Thoracic aorta (tissue), 2 donors: ENCODE results near the gene CNPY4. TPM values are rescaled to one million over a fixed set of nuclear protein-coding genes. Genes with fewer than 3 reads are reported as not detected.

ENCODE experiments used
- ATAC-seq: fragments of 150-250 bp; one replicate; pipeline ENCODE4 v1.8.0; 2017; ENCODE audit warnings: low read depth; ENCODE audit not compliant: insufficient number of reproducible peaks, low FRiP score
- DNase-seq: peaks from one replicate; pipeline ENCODE4 v3.0.0-alpha.2; 2020; ENCODE audit warnings: low spot score
- H3K27ac ChIP-seq, 2 donors: fragments of 200-600 bp; sonication (generic); 1 replicate in 1 of 2; 2 replicates in 1 of 2; pipeline ENCODE4 v1.5.1; 2016; ENCODE audit warnings: mild to moderate bottlenecking in 2 of 2, moderate library complexity in 2 of 2
- H3K27me3 ChIP-seq: fragments of 200-600 bp; sonication (generic); replicated peaks from 2 replicates; pipeline ENCODE4 v1.6.0; 2016; ENCODE audit warnings: mild to moderate bottlenecking; ENCODE audit not compliant: insufficient read depth
- H3K36me3 ChIP-seq: fragments of 200-600 bp; sonication (generic); one replicate; pipeline ENCODE4 v1.5.1; 2016
- H3K4me1 ChIP-seq, 2 donors: fragments of 200-600 bp; sonication (generic); 1 replicate in 1 of 2; 2 replicates in 1 of 2; pipeline versions ENCODE4 v1.5.1 to v1.6.0; 2016; ENCODE audit warnings: low read depth in 2 of 2, mild to moderate bottlenecking in 1 of 2; ENCODE audit not compliant: control insufficient read depth in 1 of 2
- H3K4me3 ChIP-seq: fragments of 200-600 bp; sonication (generic); 2 replicates; pipeline ENCODE4 v1.5.1; 2016; ENCODE audit warnings: mild to moderate bottlenecking
- H3K9me3 ChIP-seq: fragments of 200-600 bp; sonication (generic); 2 replicates; pipeline ENCODE4 v1.5.1; 2016
- CTCF ChIP-seq: fragments of 200-600 bp; sonication (generic); IDR thresholded peaks from one replicate; pipeline ENCODE4 v1.5.1; 2019; ENCODE audit warnings: antibody characterized with exemption
- total RNA-seq, 2 donors: library from RNA; depleted of rRNA; stranded (reverse); fragments of >200 nt; gene quantifications; one replicate each; pipeline versions ENCODE4 v1.1.0 to v1.2.3, GENCODE V29; 2016

CNPY4 gene
- total RNA-seq, 2 donors from 2014 or later: 12.6 to 13.7 TPM

DNA sequence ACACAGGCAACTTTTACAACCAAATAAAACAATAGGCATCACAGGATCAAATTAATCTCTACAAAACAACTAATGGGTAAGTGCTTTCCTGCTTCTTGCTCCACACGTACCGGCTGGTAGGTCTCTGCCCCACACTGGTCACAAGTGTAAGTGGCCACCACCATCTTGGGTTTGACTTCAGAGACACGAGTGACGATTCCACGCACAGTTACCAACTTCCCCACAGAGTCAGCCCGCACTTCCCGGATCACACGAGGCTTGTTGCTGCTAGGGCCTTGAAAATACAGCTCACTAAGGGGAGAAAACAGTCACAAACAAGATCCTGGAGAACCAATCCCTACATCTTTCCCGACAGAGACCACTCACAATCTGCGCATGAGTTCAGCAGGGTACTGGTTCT is 20.5 kb upstream of the CNPY4 start:
- Histone ChIP-seq H3K9me3 (no peaks in the 10 kb centered on the region), H3K4me1 (peaks cover 12 to 20% of the 10 kb centered on the region in 2 donors), H3K27me3 (no peaks in the 10 kb centered on the region), H3K36me3 (peaks cover 51% of the 10 kb centered on the region), H3K27ac (no peak overlapping the region), H3K4me3 (no peak overlapping the region)
- no peak for TF ChIP-seq CTCF
- DNase-seq (no peak), ATAC-seq (no peak)

GRCh38 chr7:100099452-100099851 is 20.0 kb upstream of the CNPY4 start:
- H3K9me3 ChIP-seq: no peaks in the 10 kb centered on the region
- ATAC-seq (no peak), DNase-seq (no peak)
- no peaks in the 10 kb centered on the region for H3K27me3 ChIP-seq
- no peak for TF ChIP-seq CTCF
- peaks cover 12 to 20% of the 10 kb centered on the region in 2 donors for H3K4me1 ChIP-seq
- H3K4me3 ChIP-seq: peak overlapping the region; percentile 97
- peak overlapping the region in 1 of 2 donors; percentile 81 for H3K27ac ChIP-seq
- peaks cover 49% of the 10 kb centered on the region for H3K36me3 ChIP-seq

GRCh38 chr7:100100420-100101015 is 18.9 kb upstream of the CNPY4 start:
- no peak for TF ChIP-seq CTCF
- no peaks in the 10 kb centered on the region for H3K27me3 ChIP-seq
- H3K27ac ChIP-seq: peak overlapping the region; percentile 81 to 88
- peak; percentile 67 for DNase-seq
- H3K36me3 ChIP-seq: peaks cover 41% of the 10 kb centered on the region
- peak overlapping the region; percentile 97 for H3K4me3 ChIP-seq
- peaks cover 12 to 20% of the 10 kb centered on the region in 2 donors for H3K4me1 ChIP-seq
- H3K9me3 ChIP-seq: no peaks in the 10 kb centered on the region
- ATAC-seq: peak; percentile 47

DNA sequence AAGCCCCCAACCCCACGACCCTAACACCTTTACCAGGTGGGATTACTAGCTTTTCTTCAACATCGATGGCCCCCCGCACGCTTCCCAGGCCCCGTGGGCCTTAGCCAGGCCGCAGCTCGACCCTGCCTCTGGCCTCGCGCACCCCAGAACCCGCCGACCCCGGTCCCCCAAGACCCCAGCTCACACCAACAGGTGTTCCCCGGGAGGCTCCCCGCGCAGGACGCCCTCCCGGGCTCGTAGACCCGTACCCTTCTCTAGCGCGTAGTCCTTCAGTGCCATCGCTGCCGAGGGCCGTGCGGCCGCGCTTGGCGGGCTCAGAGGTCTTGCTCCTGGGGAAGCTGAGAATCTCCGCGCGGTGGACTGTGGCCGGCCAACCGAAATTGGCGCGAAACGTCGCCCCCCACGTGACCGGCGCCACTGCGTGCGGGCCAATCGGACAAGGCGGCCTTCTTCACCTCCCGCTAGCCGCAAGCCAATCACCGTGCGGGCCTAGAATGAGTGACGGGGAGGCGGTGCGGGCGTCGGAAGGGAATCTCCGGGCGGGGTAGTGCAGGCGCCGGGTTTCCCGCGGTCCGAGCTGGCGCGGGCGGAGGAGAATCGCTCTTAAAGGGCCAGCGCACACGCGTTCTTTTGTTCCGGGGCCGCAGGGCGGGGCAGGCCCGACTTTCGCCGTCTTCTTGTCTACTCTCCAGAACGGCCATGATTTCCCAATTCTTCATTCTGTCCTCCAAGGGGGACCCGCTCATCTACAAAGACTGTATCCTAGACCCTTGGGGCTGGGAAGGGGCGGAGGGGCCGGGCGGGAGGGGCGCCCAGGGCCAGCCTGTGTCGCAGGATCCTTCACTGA is 18.2 kb upstream of the CNPY4 start, which contains the start of the genes AP4M1 and MCM7:
Gene AP4M1 (plus strand): TSS at position 628 of the 847 bp plus-strand sequence. CDS start 72 bp downstream, at position 700.
Gene MCM7 (minus strand): TSS at position 382 of the 847 bp plus-strand sequence. CDS start 103 bp downstream, at position 279.
- H3K4me3 ChIP-seq: peak within 1 kb of the TSS; percentile 97
- peak; percentile 96 for DNase-seq
- peak within 1 kb of the TSS; percentile 81 to 90 for H3K27ac ChIP-seq
- ATAC-seq: peak; percentile 64
- peaks cover 44% of the 10 kb centered on the region for H3K36me3 ChIP-seq
- no peak for TF ChIP-seq CTCF
- no peaks in the 10 kb centered on the region for H3K9me3 ChIP-seq
- peaks cover 12 to 20% of the 10 kb centered on the region in 2 donors for H3K4me1 ChIP-seq
- no peaks in the 10 kb centered on the region for H3K27me3 ChIP-seq
